Right cardiac atrium (tissue), 5 donors: ENCODE data around the gene NDUFAF3. TPM values are rescaled to one million over a fixed set of nuclear protein-coding genes. Genes with fewer than 3 reads are reported as not detected.

Experiments used
- microRNA-seq, 2 donors: library from miRNA; unstranded; fragments of <30 nt; microRNA quantifications; one replicate each; pipeline ENCODE4 v1.2.0, GENCODE V29; 2020 to 2021
- polyA plus RNA-seq: library from polyadenylated mRNA; stranded (reverse); fragments of 200-250 nt; gene quantifications from one replicate; pipeline ENCODE4 v1.2.3, GENCODE V29; 2013
- total RNA-seq, 4 donors: library from RNA; stranded (reverse); fragmentation: NEBNext Ultra II Directional; extraction: Animal tissue kit (Norgen Biotek cat#: 25700); gene quantifications; one replicate each; pipeline ENCODE4 v1.2.1, GENCODE V29; 2021
- donor health status: healthy with polysubstance abuse.
- donor health status: DM: no; HTN: yes; CAD: no.
- donor health status: DM: no; HTN: no; CAD: no.
- donor health status: DM: no; HTN: yes; CAD: no; lungs with severe emphysema.
- donor health status: DM: yes; HTN: yes; CAD: no.

NDUFAF3 gene
- total and polyA plus RNA-seq, 5 donors = 164 to 220 (median 178) TPM

Small RNAs within 50 kb of the gene (microRNA-seq; reads per million reads assigned to microRNA genes)
- gene MIR191 (4,278 to 7,531 reads per million in 2 donors), gene MIR425 (1,006 to 1,568 reads per million in 2 donors)

Other genes with a start within 250 kb of the NDUFAF3 start
- 10 to 100 TPM; 42.9 to 50.5 (median 46.3) TPM for gene PRKAR2A, start 174.2 kb upstream of the NDUFAF3 start, total RNA-seq
- gene PRKAR2A, start 174.2 kb upstream of the NDUFAF3 start, polyA plus RNA-seq = 12.1 TPM
- gene SLC25A20, start 123.2 kb upstream of the NDUFAF3 start, total RNA-seq = 10 to 100 TPM; 43.6 to 48.2 (median 45.1) TPM
- 57.7 TPM for gene SLC25A20, start 123.2 kb upstream of the NDUFAF3 start, polyA plus RNA-seq
- gene ARIH2, start 103.3 kb upstream of the NDUFAF3 start, total RNA-seq = 100 to 1,000 TPM in 2 of 4 donors, 10 to 100 TPM in 2; 95.5 to 122 (median 103) TPM
- 62.2 TPM for gene ARIH2, start 103.3 kb upstream of the NDUFAF3 start, polyA plus RNA-seq
- 10 to 100 TPM; 39.1 to 42.8 (median 39.5) TPM for gene P4HTM, start 31.9 kb upstream of the NDUFAF3 start, total RNA-seq
- 24.9 TPM for gene P4HTM, start 31.9 kb upstream of the NDUFAF3 start, polyA plus RNA-seq
- 100 to 1,000 TPM in 1 of 4 donors, 10 to 100 TPM in 3; 77.3 to 109 (median 90.1) TPM for gene WDR6, start 14.7 kb upstream of the NDUFAF3 start, total RNA-seq
- gene WDR6, start 14.7 kb upstream of the NDUFAF3 start, polyA plus RNA-seq = 65.3 TPM
- gene DALRD3, start 3.5 kb upstream of the NDUFAF3 start, total RNA-seq = 10 to 100 TPM in 2 of 4 donors, 1 to 10 TPM in 2; 7.5 to 10.4 (median 10.0) TPM
- gene DALRD3, start 3.5 kb upstream of the NDUFAF3 start, polyA plus RNA-seq = 8.3 TPM
- gene IMPDH2, start 7.3 kb downstream of the NDUFAF3 start, total RNA-seq = 10 to 100 TPM; 50.5 to 62.6 (median 60.5) TPM
- 34.7 TPM for gene IMPDH2, start 7.3 kb downstream of the NDUFAF3 start, polyA plus RNA-seq
- 10 to 100 TPM; 59.2 to 74.7 (median 65.9) TPM for gene QRICH1, start 72.0 kb downstream of the NDUFAF3 start, total RNA-seq
- gene QRICH1, start 72.0 kb downstream of the NDUFAF3 start, polyA plus RNA-seq = 23.3 TPM
- gene QARS1, start 82.6 kb downstream of the NDUFAF3 start, total RNA-seq = 100 to 1,000 TPM; 155 to 188 (median 158) TPM
- gene QARS1, start 82.6 kb downstream of the NDUFAF3 start, polyA plus RNA-seq = 132 TPM
- 10 to 100 TPM; 38.4 to 62.8 (median 56.1) TPM for gene USP19, start 98.7 kb downstream of the NDUFAF3 start, total RNA-seq
- 25.5 TPM for gene USP19, start 98.7 kb downstream of the NDUFAF3 start, polyA plus RNA-seq
- 100 to 1,000 TPM; 725 to 914 (median 824) TPM for gene LAMB2, start 110.9 kb downstream of the NDUFAF3 start, total RNA-seq
- 803 TPM for gene LAMB2, start 110.9 kb downstream of the NDUFAF3 start, polyA plus RNA-seq
- gene CCDC71, start 144.2 kb downstream of the NDUFAF3 start, total RNA-seq = 10 to 100 TPM; 13.3 to 15.4 (median 14.4) TPM
- gene CCDC71, start 144.2 kb downstream of the NDUFAF3 start, polyA plus RNA-seq = 12.0 TPM
- gene KLHDC8B, start 149.5 kb downstream of the NDUFAF3 start, total RNA-seq = 10 to 100 TPM; 54.7 to 74.6 (median 60.3) TPM
- gene KLHDC8B, start 149.5 kb downstream of the NDUFAF3 start, polyA plus RNA-seq = 52.8 TPM